GM19438 (cell line): ENCODE data around the gene BPI.
"Not testable (repeated sequence)": the region's sequence is repeated elsewhere in the genome, so short reads cannot be mapped to it uniquely, and the experiment has no call there.

Experiments
- ATAC-seq: cut with Tn5 transposase; IDR thresholded peaks from one replicate; pipeline ENCODE4 v1.9.1; 2021; ENCODE audit warnings: low read depth; ENCODE audit not compliant: unreplicated experiment

The BPI gene

DNA sequence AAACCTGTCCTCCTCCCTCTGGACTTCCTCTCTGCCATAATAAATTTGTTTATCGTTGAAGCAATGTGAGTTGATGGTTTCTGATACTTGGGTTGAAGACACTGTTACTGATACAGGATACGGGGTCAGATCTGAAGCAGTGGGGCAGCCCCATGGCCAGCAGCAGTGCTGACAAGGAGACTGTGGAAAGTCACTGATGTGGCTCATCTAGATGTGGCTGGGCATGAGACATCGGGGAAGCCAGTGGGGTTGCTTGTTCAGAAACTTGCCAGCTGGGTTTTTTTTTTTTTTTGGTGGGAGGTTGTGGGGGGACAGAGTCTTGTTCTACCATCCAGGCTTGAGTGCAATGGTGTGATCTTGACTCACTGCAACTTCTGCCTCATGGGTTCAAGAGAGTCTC lies 2.6 kb upstream of the BPI start:
- no peak for ATAC-seq

DNA sequence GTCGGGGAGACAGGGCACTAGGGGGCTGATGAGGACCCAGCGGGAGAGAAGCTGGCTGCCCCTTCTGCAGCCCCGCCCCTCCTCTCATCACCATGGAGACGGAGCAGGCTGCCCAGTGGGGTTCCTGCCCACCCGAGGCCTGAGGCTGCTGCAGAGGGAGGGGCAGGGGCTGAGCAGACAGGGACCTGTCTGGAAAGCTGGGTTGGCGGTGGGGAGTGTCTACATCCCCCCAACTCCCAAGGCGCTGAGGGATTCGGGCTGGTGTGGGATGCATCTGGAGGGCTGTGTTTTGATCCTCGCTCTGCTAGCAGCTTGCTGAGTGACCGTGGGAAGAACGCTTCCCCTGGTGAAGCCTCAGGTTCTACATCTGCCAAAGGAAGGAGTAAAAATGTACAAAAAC lies 1.2 kb upstream of the BPI start:
- no peak for ATAC-seq

DNA sequence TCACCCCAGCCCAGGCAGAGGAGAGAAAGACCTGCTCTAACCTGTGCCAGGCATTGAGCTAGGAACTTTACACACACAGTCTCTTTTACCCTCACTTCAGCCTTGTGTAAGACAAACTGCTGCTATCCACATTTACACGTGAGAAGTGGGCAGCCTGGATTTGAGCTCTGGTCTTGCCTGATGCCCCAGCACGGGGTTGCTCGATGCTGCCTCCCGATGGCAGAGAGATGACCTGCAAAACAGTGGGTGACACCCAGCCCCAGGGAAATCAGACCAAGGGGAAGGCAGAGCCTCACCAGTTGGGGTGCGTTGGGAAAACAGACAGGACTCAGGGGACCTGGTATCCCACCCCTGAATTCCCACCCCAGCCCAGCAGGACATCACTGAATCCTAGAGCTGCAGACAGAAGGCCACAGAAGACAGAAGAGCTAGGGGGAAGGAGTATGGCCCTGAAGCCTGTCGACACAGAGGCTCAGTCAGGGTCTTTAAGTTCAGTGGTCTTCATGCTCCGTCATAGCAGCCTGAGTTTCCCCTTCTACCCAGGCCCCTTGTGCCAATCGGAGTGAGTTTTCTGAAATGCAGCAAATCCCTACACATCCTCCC lies 990 bp downstream of the BPI start:
- no peak for ATAC-seq

DNA sequence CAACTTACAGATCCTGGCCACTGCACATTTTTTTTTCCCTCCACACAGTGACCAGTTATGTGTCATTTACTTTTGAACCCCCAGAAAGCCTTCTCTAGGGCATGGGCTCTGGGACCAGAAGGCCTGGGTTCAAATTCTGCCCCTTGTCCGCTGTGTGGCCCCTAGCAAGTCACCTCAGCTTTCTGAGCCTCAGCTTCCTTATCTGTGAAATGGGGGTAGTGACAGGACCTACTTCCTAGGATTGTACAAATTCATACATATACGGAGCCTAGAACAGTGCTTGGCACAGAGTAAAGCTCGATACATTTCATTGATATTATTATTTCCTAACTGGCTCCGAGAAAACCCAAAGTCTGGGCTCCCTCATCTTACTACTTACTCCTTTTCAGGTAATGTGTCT lies 1.6 kb downstream of the BPI start:
- ATAC-seq: no peak

DNA sequence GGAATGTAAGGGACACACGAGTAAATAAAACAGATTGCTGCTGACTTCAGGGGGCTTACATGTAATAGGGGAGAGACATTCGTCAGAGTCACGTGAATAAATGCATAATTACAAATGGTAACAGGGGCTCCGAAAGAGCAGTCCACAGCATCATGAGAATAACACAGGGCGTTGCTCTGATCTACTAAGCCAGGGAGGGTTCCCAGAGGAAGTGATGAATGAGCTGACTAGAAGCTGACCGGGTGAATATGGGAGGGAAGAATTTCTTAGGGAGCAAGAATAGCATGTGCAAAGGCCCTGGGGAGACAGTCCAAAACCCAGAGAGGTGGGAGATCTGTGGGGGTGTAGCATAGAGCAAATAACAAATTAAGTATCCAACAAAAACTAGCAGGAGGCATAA lies 2.4 kb downstream of the BPI start:
- no peak for ATAC-seq

DNA sequence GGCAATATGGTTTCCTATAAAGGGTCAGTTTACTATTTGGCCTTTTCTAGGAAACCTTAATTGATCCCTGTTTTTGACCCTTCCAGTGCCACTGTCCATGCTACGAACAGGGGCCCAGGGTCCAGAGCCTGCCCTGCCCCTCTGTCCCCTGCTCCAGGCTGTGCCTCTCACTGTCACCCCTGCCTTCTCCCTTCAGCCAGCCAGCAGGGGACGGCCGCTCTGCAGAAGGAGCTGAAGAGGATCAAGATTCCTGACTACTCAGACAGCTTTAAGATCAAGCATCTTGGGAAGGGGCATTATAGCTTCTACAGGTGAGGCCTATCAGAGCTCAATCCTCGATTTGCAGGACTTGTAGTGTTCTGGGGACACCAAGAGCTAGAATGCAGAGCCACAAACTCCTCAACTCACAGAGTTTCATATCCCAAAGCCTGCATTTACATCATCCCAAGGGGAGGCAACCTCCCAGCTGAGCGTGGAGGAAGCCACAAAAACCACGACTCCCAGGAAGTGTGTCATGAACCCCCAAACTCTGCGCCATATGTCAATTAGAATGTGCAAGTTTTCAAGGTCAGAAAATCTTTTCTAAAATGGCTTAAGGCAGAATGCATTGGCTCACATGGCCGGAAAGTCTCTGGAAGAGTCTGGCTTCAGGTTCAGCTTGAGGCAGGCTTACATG lies 3.6 kb downstream of the BPI start:
- ATAC-seq: no peak

DNA sequence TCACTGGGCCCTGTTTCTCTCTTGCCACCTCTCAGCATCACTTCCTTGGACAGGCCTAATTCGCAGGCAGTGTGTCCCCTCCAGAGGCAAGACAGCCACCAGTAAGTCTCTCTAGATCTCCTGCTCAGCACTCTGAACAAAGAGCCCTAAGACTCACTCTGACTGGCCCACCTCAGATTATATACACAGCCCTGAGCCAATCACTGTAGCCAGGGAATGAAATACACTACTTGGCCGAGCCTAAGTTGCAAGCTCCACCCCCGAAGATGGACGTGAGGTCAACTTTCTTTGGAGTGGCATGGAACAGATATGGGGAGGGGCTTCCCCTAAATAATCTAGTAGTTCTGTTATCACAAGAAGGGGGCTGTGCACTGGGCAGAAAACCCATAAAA lies 4.1 kb downstream of the BPI start:
- no peak for ATAC-seq

DNA sequence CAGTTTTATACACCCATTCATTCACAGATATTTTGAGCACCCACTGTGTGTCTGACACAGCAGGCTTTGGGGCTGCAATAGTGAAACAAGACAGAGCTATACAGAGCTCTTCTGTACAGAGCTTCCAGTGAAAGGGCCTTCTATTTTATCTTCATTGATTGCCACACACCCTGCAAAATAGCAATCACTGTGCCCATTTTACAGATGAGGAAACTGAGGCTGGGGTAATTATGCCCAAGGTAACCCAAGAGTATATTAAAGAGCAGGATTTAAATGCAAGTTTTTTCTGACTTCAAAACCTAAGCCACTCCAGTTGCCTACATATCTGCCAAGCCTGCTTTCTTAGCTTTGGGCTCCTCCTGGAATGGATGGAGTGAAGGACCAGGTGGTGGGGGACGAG lies 4.5 kb downstream of the BPI start:
- ATAC-seq: no peak

DNA sequence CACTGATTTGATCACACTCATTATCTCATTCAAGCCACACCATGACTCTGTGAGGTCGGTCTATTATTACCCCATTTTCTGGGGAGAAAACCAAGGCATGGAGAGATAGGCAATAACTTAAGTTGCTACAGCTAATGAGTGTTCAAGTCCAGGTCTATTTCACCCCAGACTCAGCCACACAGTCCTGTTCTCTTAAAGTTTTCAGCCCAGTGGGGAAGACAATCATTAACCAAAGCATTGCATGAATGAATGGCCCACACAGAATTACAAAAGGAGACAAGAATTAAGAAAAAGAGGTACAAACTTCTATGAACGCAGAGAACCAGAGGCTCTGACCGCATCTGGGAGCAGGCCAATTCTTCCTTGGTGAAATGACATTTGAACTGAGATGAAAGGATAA lies 7.1 kb downstream of the BPI start:
- no peak for ATAC-seq

DNA sequence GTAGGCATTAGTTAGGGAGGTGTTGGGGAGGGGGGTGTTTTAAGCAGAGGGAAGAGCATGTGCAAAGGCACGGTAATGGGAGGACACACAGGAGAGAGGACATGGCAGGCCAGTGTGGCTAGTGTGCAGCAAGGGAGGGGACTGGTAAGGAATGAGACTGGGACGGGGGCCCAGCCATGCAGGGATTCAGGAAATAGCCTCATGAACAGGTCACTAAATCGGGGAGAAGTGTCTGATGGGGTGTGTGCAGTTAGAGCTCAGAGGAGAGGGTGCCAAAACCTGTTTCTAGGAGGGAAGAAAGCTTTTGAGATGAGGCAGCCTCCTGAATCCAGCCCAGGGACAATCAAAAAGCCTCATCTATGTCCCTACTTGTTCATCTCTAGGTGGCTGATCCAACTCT lies 7.5 kb downstream of the BPI start:
- ATAC-seq: no peak

DNA sequence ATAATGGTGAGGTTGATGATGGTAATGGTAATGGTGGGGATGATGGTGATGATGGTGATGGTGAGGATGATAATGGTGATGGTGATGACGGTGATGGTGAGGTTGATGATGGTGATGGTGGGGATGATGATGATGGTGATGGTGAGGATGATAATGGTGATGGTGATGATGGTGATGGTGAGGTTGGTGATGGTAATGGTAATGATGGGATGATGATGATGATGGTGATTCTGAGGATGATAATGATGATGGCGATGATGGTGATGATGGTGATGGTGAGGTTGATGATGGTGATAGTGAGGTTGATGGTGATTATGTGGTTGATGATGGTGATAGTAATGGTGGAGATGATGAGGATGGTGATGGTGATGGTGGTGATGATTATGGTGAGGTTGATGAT lies 9.7 kb downstream of the BPI start:
- ATAC-seq: no peak

DNA sequence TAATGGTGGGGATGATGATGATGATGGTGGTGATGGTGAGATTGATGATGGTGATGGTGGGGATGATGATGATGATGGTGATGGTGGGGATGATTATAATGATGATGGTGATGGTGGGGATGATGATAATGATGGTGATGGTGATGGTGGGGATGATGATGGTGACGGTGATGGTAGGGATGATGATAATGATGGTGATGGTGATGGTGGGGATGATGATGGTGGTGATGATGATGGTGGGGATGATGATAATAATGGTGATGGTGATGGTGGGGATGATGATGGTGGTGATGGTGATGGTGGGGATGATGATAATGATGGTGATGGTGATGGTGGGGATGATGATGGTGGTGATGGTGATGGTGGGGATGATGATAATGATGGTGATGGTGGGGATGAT lies 10.4 kb downstream of the BPI start:
- not testable (repeated sequence) for ATAC-seq

DNA sequence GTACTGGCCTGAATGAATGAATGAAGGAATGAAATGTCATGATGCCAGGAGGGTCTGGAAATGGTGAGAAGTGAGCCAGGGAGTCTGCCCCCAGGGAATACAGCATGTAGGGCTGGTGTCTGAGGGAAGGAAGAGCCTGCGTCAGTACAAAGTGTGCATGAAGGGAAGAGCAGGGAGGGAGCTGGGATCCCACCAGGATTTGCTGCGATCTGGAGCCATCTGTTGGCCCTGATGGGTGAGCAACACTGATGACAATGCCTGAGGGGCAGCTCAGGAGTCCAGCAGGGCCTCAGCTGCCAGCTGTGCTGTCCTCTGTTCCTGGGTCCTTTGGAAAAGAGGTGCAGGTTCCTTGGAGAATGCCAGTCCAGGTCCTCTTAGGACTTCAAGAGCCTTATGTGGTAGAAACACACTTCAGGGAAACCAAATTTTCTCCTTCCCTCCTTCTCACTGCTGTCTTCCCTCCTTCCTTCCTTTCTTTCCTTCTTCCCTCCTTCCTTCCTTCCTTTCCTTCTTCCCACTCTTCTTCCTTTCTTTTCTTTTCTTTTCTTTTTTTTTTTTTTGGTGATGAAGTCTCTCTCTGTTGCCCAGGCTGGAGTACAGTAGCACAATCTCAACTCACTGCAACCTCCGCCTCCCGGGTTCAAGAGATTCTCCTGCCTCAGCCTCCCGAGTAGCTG lies 11.5 kb downstream of the BPI start:
- no peak for ATAC-seq

DNA sequence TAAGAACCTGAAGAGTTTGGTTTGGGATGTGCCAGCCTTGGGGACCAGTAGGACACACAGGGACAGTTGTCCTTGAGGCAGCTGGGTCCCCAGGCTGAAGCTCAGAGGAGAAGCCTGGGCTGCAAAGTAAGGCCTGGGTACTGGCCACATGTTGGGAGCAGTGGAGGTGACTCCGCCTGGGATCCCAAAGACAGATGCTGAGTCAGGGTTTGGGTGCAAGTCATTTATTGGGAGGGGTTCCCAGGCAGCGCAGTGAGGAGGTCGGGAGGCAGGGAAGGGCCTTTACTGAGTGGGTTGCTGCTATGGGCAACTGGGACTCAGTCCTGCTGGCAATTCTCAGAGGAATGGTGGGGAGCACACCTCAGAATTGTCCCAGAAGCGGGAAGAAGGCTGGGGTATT lies 12.4 kb downstream of the BPI start:
- ATAC-seq: no peak

DNA sequence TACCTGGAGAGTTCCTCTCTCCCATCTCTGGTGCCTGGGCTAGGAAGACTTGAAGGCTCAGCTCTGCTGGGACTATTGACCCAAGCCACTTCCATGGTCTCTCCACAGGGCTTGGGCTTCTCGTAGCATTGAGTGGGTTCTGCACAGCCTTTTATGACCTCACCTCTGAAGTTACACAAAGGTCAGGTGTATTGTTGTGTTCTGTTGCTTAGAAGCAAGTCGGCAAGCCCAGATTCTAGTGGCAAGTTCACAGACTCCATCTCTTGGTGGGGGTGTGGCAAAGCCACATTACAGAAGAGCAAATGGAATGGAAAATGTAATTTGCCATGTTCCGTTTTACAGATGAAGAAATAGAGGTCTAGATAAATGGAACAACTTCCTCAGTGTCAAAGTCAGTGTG lies 13.5 kb downstream of the BPI start:
- ATAC-seq: no peak

DNA sequence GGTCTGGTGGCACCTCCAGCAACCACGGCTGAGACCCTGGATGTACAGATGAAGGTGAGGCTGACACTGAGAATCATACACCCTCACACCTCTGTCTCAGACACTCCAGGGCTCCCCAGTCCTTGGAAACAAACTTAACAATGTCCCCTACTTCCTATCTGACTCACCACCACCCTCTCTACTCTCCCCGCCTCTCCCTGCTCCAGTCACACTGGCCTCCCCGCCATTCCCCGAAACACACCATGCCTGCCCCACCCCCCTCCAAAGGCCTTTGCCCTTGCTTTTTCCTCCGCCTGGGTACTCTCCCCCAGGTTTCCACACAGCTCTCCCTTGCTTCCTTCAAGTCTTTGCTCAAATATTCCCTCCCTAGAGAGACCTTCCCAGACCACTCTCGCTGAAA lies 16.3 kb downstream of the BPI start:
- no peak for ATAC-seq

DNA sequence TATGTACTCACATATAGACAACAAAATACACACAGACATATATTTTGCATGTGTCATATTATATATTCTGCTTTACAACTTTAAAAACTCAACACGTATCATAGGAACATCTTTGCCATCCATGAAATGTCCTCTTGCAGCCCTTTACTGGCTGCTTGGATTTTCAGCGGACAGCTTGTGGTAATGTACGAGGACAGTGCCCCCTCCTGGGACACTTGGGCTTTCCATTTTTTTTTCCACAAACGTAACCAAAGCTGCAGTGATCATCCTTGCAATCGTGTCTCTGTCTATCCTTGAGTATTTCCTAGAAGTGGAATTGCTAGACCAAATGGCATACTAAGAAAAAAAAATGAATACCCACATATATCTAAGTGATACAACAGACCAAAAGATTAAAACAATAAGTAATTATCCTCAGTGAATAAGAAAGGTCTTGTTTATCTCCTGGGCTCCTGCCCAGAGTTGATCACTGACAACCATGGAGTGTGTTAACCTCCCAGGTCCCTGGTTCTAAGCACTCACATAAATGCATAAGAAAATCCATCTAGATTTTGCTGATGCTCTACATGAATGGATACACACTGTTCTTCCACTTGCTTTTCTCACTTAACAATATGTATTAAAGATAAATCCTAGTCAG lies 18.1 kb downstream of the BPI start:
- no peak for ATAC-seq

DNA sequence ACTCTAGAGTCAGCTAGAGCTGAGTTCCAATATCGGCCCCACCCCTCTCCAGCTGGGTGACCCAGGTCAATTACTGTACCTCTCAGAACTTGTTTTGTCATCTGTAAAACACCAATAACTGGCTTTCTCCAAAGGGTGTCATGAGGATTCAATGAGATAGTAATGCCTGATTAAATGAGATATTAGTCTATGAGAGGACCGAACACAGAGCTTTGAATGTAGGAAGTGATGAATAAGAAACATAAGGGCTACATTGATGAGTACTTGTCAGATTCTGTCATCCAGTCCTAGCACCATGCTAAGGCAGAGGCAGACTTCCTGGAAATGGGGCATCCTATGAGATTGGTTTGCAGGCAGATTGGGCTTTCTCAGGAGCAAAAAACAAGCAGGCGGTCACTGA lies 20.2 kb downstream of the BPI start:
- no peak for ATAC-seq

DNA sequence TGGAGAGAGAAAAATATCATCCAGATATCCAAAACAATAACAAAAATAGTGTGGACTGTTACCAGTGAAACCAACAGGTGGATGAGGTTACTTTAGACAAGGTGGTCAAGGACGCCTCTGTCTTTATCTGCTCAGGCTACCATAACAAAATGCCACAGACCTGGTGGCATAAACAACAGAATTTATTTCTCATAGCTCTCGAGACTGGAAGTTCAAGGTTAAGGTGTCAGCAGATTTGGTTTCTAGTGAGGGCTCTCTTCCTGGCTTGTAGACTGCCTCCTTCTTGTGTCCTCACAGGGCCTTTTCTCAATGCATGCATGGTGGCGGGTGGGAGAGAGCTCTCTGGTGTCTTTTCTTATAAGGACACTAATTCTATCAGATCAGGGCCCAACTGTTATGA lies 21.2 kb downstream of the BPI start:
- no peak for ATAC-seq

DNA sequence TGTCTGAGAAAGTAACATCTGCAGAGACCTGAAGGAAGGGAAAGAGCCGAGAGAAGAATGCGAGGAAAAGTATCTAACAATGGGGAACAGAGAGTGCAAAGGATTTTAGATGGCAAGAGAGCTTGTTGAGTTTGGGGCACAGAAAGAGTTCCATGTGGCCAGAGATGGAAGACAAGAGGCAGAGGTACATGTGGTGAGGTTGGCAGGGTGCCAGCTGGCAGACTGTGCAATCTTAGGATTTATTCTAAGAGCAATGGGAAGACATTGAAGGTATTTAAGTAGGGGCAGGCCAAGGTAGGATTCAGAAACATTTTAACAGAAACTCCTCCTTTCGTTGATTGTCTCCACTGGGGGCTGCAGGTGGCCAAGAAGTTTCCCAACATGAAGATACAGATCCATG lies 21.9 kb downstream of the BPI start:
- ATAC-seq: no peak

DNA sequence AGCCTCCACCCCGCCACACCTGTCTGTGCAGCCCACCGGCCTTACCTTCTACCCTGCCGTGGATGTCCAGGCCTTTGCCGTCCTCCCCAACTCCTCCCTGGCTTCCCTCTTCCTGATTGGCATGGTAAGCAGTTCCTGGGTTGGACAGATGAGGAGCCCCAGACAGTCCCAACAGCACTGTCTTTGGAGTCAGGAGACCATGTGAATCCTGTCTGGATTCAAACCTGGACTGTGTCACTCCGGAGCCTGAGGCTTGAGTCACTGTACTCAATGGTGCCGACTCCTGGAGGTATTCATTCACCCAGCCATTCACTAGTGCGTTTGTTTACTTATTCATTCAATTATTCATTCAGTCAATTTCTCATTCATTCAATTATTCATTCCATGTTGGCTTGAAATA lies 22.4 kb downstream of the BPI start:
- ATAC-seq: no peak

DNA sequence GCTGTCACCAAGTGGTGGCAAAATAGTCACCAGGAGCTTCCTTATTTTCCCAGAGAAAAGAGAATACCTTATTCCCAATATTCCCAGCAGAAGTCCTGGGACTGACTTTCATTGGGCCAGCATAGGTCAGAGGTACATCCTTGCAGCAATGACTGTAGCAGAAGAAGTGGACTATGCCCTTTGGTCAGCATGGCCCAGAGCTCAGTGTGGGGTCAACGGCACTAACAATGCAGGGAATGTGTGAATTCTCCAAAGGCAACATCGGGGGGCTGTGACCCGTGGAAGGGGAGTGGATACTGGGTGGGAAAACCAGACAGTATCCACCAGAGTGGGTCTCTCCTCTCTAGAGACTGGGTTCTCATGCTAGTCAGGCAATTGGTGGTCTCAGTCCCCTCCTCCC lies 26.7 kb downstream of the BPI start:
- no peak for ATAC-seq
